NCI-H1436 (cell line): Measurements from ENCODE around the gene FAM89B.
"Not testable (repeated sequence)": the region's sequence is repeated elsewhere in the genome, so short reads cannot be mapped to it uniquely, and the experiment has no call there.

Source experiments
- DNase-seq: peaks from one replicate; lab custom pipeline; 2025; lab: John Stamatoyannopoulos, UW

The FAM89B gene

GRCh38 chr11:65556470-65557279 is 15.7 kb upstream of the FAM89B start:
- no peak for DNase-seq

GRCh38 chr11:65557280-65558001 is 14.9 kb upstream of the FAM89B start:
- no peak for DNase-seq

GRCh38 chr11:65558002-65558929 is 14.1 kb upstream of the FAM89B start, which contains the start of gene LTBP3:
LTBP3 (minus strand) TSS chr11:65558359; CDS start chr11:65557959, 400 bp downstream.
- peak; percentile 13 for DNase-seq

- DNase-seq: no peak
These were observed 13.3 kb upstream of the FAM89B start for GRCh38 chr11:65558930-65559509.

- no peak for DNase-seq
These were observed 12.8 kb upstream of the FAM89B start for GRCh38 chr11:65559535-65559934.

- no peak for DNase-seq
These were observed 12.3 kb upstream of the FAM89B start for GRCh38 chr11:65559951-65560537.

GRCh38 chr11:65560555-65561418 is 11.6 kb upstream of the FAM89B start:
- no peak for DNase-seq

- no peak for DNase-seq
These were observed 10.3 kb upstream of the FAM89B start for GRCh38 chr11:65562020-65562419.

- DNase-seq: no peak
These were observed 9.6 kb upstream of the FAM89B start for GRCh38 chr11:65562788-65563187.

- no peak for DNase-seq
These were observed 8.7 kb upstream of the FAM89B start for GRCh38 chr11:65563601-65564000.

GRCh38 chr11:65564879-65565559 is 7.3 kb upstream of the FAM89B start:
- not testable (repeated sequence) for DNase-seq

GRCh38 chr11:65565624-65566453 is 6.5 kb upstream of the FAM89B start:
- DNase-seq: no peak

GRCh38 chr11:65569164-65569972 is 3.0 kb upstream of the FAM89B start:
- DNase-seq: no peak

GRCh38 chr11:65569973-65570918 is 2.1 kb upstream of the FAM89B start, which contains the start of gene ZNRD2:
ZNRD2 (plus strand) TSS chr11:65570477; CDS start chr11:65570492, 15 bp downstream.
- DNase-seq: peak; percentile 96

- DNase-seq: no peak
These were observed 918 bp upstream of the FAM89B start for GRCh38 chr11:65571420-65571819.

GRCh38 chr11:65571940-65572339 is 398 bp upstream of the FAM89B start:
- no peak for DNase-seq
